BE2C (cell line): ENCODE results near the gene ANTXRL.

Source experiments
- DNase-seq: peaks from one replicate; pipeline ENCODE4 v3.0.0-alpha.2; 2020
- H3K27me3 ChIP-seq: fragments of 250-450 bp; sonication (Bioruptor Pico); 2 replicates; pipeline ENCODE4 v1.5.1; 2020; ENCODE audit warnings: mild to moderate bottlenecking
- H3K36me3 ChIP-seq: fragments of 250-450 bp; sonication (Bioruptor Pico); 2 replicates; pipeline ENCODE4 v1.5.1; 2020; ENCODE audit warnings: mild to moderate bottlenecking
- H3K4me1 ChIP-seq: fragments of 250-450 bp; sonication (Bioruptor Pico); 2 replicates; pipeline ENCODE4 v1.5.1; 2020
- H3K4me3 ChIP-seq: 2 replicates; pipeline ENCODE4 v1.5.1; 2011; ENCODE audit warnings: low read depth, low read length
- H3K9me3 ChIP-seq: fragments of 250-450 bp; sonication (Bioruptor Pico); 2 replicates; pipeline ENCODE4 v1.5.1; 2020
- CTCF ChIP-seq: IDR thresholded peaks from 2 replicates; pipeline ENCODE4 v1.5.1; 2012; ENCODE audit warnings: mild to moderate bottlenecking, low read depth, low read length

Gene ANTXRL

GRCh38 chr10:46287846-46288477, 1.2 kb downstream of the ANTXRL start:
- no peak for TF ChIP-seq CTCF
- Histone ChIP-seq H3K4me3 (no peak overlapping the region), H3K27me3 (no peaks in the 10 kb centered on the region), H3K36me3 (no peaks in the 10 kb centered on the region), H3K9me3 (no peaks in the 10 kb centered on the region), H3K4me1 (no peaks in the 10 kb centered on the region)
- DNase-seq, result no peak

- no peak for TF ChIP-seq CTCF
- Histone ChIP-seq H3K4me1 (no peaks in the 10 kb centered on the region), H3K36me3 (no peaks in the 10 kb centered on the region), H3K27me3 (no peaks in the 10 kb centered on the region), H3K9me3 (no peaks in the 10 kb centered on the region), H3K4me3 (no peak overlapping the region)
- no peak for DNase-seq
Measured at GRCh38 chr10:46288601-46289206, 1.9 kb downstream of the ANTXRL start.

GRCh38 chr10:46289209-46289810, 2.5 kb downstream of the ANTXRL start:
- no peak for DNase-seq
- no peaks in the 10 kb centered on the region for H3K4me1 ChIP-seq
- H3K27me3 ChIP-seq, result no peaks in the 10 kb centered on the region
- no peak for TF ChIP-seq CTCF
- H3K36me3 ChIP-seq, result no peaks in the 10 kb centered on the region
- H3K4me3 ChIP-seq, result no peak overlapping the region
- H3K9me3 ChIP-seq, result no peaks in the 10 kb centered on the region

- H3K27me3 ChIP-seq, result no peaks in the 10 kb centered on the region
- DNase-seq, result no peak
- H3K4me3 ChIP-seq, result no peak overlapping the region
- H3K4me1 ChIP-seq, result no peaks in the 10 kb centered on the region
- TF ChIP-seq CTCF, result no peak
- H3K36me3 ChIP-seq, result no peaks in the 10 kb centered on the region
- H3K9me3 ChIP-seq, result no peaks in the 10 kb centered on the region
Measured at GRCh38 chr10:46290101-46290886, 3.5 kb downstream of the ANTXRL start.

GRCh38 chr10:46291817-46292572, 5.2 kb downstream of the ANTXRL start:
- H3K4me1 ChIP-seq, result no peaks in the 10 kb centered on the region
- no peak for DNase-seq
- H3K27me3 ChIP-seq, result no peaks in the 10 kb centered on the region
- no peak overlapping the region for H3K4me3 ChIP-seq
- H3K9me3 ChIP-seq, result no peaks in the 10 kb centered on the region
- TF ChIP-seq CTCF, result no peak
- no peaks in the 10 kb centered on the region for H3K36me3 ChIP-seq
